HG03108 (cell line): Measurements from ENCODE around the gene L1CAM.

ENCODE experiments used
- ATAC-seq: cut with Tn5 transposase; IDR thresholded peaks from one replicate; pipeline ENCODE4 v1.9.1; 2021; ENCODE audit warnings: moderate library complexity; ENCODE audit not compliant: unreplicated experiment

L1CAM gene

DNA sequence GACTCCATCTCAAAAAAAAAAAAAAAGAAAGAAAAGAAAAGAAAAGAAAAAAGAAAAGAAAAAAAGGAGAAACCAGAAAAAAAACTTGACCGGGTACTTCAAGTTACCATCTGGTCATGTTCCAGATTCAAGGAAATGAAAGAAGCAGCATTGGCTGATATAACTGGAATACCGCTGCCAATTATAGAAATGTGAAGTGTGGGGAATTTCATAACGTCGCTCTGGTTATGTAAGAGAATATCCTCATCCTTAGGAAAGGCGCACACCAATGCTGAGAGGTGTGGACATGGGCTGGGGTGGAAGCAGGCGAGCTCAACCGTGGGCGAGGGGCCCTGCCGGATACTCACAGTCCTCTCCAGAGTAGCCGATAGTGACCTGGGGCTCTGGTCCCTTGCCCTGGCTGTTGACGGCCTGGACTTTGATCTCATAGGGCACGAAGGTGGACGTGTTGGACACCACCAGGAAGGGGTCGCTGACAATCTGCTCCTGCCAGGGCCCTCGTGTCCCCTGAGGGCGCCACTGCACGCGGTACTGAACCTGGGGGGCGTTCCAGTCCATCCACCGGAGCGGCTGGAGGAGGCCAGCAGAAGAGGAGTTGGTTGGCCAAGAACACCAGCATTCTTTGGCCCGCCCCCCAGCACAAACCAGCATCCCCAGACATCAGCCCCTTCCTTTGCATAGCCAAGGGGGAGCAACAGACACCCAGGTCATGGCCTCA, 19.5 kb downstream of the L1CAM start:
- ATAC-seq: no peak

DNA sequence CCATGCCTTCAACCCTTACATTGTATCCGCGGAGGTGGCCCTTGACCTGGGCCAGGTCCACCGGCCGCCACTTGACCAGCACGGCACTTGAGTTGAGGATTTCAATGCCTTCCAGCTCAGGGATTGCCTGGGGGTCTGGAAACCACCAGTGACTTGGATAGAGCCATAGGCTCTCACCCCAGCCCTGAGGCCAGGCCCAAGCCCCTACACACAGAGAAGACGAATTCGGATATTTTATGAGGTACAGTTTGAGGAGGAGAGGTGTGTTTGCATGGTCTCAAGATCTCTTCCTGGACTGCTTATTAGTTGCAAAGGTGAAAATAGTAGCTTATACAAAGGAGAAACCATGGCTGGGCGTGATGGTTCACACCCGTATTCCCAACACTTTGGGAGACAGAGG, 20.3 kb downstream of the L1CAM start:
- no peak for ATAC-seq

DNA sequence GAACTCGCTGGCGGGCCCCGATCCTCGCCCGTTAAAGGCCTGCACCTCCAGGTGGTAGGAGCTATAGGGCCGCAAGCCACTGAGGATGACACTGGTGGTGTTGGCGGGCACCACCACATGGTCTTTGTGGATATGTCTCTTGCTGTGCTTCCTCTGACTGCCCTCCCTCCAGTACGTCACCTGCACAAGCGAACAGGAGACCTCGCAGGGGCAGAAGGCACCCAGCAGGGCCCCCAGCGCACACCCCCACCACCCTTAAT, 20.7 kb downstream of the L1CAM start:
- ATAC-seq: no peak

DNA sequence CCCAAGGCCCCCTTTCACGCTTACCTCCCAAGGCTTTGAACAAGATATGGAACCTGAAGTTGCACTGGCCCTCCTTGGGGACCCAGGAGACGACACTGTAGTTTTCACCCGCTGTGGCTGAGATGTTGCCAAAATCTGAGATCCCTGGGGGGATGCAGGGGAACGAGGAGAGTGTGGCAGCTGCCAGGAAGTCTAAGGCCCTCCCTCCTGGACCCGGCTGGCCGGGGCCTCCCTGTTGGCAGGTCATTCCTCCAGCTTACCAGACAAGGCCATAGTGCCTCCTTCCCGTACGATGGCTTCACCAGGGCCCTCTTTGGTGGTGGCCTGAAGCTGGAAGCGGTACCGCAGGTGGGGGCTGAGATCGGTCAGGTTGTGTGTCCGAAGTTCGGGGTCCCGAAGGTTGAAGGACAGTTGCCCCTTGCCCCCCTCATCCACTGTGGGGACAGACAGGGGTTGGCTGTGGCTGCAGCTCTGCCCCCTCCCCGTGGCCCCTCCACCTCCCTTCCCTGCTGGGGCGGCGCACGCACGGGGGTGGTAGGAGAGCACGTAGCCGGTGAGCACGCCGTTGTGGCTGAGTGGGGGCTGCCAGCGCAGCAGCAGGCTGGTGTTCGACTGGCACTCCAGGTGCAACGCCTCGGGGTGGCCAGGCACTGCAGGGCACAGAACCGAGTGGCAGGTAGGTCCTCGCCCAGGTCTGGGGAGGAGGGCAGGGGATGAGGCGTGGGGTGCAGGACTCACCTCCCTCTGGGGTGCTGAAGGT, 21.2 kb downstream of the L1CAM start:
- no peak for ATAC-seq

DNA sequence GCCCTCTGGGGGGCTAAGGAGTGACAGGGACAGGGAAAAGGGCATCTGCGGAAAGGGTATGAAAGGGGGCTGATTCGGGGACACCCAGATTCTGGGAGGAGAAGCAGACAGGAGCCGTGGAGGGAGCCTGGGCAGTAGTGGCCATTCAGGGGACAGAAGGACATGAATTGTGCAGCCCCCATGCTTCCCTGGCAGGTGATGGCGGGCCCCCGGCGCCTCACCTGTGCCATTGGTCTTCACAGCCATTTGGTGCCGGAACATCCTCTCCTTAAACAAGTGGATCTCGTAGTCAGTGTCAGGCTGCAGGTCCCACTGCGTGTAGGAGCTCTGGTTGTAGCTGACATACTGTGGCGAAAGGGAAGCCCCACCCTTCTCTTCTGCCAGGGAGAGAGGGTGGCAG, 21.9 kb downstream of the L1CAM start:
- no peak for ATAC-seq

DNA sequence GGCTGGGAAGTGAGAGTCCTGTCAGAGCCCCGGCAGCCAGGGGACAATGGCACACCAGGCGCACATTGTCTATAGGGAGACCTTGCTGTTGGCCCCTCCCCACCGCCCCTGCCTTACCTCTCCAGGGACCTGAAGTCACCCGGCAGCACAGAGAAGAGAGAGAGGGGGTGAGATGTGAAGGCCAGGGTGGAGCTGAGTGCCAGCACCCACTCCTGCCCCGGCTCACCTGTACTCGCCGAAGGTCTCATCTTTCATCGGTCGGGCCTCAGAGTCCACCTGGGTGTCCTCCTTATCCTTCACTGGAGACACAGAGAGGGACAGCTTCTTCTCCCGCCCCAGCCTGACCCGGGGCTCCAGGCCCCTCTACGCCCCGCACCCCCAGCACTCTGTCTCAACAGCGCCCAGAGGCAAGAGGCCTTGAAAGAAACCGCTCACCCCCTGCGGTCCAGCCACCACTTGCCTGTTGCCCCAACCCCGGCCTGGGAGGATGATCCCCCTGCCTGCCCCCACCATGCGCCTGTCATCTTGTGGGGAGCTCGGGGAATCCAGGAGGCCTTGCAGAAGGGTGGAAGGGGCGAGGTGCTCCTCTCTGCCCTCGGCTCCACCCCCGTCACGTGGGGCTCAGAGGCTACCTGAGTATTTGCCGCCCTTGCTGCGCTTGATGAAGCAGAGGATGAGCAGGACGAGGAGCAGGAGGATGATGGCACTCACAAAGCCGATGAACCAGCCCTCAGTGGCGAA, 22.6 kb downstream of the L1CAM start:
- no peak for ATAC-seq

DNA sequence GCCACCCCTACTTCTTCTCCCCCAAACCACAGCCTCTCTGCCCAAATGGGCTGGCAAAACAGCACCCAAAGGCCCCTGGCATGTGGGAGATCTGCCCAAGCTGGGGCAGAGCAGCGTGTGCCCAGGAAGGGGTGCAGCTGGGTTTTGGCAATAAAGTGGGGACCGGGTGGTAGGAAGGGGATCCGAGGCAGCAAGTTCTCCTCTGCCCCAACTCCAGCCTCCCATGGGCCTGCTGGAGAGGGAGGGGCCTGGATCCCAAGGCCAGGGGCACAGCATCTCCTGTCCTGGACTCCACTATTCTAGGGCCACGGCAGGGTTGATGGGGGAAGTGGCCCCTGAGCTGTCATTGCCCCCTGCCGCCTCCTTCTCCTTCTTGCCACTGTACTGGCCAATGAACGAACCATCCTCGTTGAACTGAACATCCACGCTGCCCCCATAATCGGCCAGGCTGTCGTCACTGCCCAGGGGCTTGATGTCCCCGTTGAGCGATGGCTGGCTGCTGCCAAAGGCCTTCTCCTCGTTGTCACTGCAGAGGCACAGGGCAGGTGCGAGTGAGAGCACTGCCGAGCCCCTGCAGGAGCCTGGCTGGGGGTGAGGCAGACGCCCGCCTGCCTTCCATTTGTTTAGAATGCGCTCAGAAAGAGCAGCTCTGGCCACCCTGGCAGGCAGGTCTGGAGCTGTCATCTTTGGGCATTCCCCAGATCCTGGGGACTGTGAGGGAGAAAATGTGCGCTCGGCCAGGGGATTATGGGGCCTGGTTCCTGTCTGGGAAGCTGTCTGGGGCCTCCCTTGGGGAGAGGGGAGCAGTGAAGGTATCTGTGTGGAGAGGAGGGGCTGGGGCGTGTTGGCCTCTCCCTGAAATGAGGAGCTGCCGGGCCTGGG, 23.4 kb downstream of the L1CAM start:
- ATAC-seq: no peak

DNA sequence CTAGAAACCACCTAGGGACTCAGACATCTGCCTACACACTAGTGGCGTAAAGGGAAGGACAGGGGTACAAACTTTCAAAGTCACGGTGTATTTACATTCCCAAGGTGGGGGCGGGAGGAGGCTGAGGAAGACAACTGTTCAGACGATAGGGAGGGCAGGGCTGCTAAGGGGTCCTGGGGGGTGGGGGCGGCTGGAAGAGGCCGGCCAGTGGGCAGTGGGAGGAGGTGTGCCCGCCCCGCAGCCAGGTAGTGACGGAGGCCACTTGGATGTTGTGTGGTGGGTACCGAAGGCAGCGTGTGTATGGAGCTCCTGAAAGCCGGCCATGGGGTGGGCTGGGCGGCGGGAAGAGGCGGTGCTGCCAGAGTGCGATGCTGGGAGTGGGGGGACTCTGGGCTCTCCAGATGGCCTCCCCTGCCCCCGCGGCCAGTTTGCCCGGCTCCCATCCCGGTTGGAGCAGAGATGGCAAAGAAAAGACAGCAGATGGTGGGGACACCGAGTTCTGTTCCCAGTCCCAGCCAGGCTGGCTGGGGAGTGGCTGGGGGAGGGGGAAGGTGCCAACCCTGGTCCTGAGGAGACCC, 24.2 kb downstream of the L1CAM start:
- ATAC-seq: no peak

DNA sequence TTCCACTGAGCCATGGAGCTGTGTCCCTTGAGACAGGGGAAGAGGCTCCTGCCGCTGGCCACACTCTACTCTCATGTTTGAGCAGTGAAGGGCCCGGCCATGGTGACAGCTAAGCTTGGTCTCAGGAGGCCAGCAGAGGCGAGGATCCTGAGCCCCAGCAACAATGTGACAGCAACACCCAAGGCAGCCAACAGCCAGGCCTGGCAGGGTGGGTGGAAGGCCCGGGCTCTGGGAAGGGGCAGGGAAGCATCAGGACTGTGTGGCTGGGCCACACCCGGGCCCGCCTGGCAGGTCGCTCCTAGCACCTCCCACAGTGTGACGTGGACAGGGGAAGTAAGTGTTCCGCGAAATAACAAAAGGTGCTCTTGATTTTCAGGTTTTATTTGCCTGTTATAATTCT, 24.8 kb downstream of the L1CAM start:
- no peak for ATAC-seq

DNA sequence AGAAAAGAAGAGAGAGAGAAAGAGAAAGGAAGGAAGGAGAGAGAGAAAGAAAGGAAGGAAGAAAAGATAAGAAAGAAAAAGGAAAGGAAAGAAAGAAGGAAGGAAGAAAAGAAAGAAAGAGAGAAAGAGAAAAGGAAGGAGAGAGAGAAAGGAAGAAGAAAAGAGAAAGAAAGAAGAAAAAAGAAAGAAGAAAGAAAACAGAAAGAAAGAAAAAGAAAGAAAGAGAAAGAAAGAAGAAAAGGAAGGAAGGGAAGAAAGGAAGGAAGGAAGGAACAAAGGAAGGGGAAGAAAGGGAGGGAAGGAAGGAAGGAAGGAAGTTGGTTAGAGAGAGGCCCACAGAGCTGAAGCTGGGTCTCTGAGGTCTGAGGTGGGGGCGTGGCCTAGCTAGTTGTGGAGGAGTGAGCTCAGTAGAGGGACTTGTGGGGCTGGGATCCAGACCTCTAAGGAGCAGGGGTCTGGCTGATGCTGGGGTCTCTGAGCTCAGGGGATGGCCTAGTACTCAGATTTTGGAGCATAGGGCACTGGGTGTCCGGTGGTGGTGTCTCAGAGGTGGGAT, 28.5 kb downstream of the L1CAM start:
- ATAC-seq: no peak

DNA sequence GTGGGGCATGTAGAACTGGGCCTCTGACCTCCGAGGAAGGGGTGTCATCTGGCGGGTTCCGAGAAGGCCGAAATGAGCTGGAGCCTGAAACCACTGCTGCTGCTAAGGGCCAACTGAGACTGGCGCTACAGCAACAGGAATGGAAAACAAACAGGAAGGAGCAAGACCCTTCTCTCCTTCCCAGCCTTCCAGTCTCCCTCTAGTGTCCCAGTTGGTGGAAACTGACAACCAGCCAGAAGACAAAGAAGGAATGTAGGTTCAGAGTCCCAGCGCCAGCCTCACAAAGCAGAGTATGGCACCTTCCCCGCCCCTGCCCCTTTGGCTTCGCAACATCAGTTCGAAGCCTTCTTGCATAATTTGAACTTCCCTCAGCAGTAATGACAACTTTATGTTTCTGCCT, 31.3 kb downstream of the L1CAM start:
- no peak for ATAC-seq

DNA sequence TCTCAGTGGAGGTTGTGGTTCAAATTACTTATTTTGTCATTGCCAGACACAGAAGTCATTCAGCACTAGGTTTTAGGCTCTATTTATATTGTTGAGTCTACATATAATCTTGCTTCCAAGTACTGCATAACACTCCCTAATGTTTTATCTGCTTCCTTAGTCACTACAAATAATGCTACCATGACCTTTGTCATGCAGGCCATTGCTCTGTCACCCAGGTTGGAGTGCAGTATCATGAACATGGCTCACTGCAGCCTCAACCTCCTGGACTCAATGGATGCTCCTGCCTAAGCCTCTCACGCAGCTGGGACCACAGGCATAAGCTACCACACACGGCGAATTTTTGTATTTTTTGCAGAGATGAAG, 32.1 kb downstream of the L1CAM start:
- no peak for ATAC-seq

DNA sequence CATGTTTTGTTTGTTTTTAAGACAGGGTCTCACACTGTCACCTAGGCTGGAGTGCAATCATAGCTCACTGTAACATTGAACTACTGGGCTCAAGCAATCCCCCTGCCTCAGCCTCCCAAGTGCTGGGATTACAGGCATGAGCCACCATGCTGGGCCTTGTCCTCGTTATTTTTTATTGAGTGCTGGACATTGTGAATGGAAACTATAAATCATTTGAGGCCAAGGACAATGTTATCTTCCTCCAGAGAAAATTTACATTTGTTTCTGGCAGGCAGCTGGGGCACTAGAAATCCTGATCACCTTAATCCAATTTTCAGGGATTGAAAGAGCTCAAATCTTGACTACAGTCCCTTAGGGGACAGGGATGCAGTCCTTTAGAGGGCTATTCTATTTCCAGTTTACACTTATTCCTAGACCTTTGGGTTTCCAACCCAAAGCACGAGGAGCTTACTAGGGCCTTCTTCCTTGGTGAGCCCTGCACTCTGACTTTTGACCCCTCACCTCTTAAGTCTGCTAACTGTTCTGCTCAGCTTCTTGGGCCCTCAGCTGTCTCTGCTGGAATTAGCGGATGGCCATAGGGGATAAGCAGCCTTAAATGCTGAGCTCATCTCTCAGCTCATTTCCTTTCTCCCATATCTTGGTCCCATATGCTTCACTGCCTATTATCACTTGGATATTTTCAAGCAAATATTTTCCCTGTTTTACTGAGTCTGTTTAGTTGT, 32.6 kb downstream of the L1CAM start:
- ATAC-seq: no peak

DNA sequence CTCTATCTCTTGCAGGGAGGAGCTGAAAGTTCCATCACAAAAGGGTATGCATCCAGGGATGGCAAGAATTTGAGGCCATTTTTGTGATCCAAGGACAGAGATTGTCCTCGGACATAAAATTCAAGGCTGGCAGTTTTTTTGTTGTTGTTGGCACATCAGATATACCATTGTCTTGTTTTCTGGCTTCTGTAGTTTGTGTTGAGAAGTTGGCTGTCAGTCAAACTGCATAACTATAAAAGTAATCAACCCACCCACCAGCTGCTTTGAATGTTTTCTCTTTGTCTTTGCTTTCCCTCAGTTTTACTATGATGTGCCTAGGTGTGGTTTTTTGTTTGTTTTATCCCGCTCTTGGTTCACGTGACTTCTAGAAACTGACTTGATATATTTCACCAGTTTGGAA, 34.0 kb downstream of the L1CAM start:
- no peak for ATAC-seq

DNA sequence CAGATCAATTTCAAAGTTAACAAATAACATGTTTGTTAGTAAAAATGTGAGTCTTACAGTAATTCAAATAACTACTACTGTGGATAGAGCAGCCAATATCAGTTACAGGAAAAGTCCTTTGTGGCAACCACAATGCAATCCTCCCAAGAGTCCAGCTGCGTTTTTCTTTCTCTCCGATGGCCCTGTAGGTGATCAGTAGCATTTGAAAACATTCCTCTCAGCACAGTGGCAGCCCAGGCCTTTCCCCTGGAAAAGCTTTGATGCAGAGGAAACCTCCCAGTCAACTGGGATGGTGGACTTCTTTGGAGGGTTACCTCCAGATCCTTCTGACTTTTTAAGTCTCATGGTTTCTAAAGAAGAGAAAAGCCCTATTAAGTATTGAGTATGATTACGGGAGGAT, 37.6 kb downstream of the L1CAM start:
- ATAC-seq: no peak

DNA sequence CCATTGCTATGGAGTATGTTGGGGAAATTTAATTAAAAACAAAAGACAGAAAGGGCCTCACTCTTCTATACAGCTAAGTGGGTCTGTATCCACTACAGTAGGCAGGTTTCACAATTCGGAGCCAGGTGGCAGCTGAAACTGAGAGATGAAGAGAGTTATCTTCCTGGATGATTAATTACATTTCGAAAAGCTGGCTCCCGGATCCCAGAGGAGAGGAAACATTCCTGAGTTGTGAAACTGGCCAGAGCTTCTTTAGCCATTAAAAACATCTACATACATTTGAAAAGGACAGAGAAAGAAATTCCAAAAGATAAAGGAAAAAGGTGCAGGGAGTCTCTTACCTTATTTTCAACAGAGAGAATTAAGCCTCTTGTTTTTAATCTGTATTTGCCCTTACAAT, 40.1 kb downstream of the L1CAM start:
- ATAC-seq: no peak

DNA sequence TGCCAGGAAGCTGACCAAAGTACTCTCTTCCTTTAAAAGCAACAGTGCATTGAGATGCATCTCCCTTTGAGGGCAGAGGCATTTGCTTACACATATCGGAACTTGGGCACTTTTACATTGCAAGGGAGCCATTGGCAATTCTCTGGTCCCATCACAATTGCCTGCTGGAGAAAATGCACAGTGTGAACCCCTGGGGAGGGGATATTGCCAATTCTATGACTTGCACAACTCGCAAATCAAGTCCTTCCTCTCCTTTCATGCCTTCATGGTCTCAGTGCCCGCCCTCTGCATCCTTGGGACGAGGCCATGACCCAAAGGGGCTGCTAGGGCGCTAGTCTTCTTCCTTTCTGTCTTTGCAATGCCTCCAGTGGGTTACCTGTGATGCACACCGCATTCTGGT, 40.8 kb downstream of the L1CAM start:
- ATAC-seq: no peak

DNA sequence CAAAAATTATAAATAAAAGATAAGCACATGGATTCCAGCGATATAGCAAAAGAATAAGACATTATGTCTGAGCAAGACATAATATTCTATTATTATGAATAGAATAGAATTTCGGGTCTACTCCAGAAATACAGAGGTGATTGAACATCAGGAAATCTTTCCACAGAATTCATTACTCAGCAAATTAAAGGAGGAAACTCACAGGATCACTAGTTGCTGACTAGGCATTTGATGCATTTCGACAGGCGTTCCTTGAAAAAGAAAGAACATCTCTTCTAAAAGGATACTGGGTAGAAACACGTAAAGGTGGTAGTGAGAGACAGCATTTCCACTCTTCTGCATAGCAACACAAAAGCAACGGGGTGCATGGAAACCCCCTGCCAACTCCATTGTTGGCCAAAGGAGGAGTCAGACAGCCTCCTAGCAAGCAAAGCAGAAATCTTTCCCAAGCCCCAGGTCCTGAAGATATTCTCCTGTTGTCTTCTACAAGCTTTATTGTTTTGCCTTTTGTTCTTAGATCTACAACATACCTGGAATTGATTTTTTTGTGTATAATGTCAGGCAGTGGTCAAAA, 41.4 kb downstream of the L1CAM start:
- ATAC-seq: no peak

DNA sequence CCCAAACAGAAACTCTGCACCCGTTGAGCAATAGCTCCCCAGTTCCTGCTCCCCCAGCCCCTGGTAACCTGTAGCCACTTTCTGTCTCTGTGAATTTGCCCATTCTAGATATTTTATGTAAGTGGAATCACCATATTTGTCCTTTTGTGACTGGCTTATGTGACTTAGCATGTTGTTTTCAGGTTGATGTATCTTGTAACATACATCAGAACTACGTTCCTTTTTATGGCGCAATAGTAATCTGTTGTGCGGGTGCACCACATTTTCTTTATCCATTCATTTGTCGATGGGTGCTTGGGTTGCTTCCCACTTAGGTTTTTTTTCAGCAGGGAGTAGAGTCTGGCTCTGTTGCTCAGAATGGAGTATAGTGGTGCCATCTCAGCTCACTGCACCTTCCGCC, 49.1 kb downstream of the L1CAM start:
- ATAC-seq: no peak

DNA sequence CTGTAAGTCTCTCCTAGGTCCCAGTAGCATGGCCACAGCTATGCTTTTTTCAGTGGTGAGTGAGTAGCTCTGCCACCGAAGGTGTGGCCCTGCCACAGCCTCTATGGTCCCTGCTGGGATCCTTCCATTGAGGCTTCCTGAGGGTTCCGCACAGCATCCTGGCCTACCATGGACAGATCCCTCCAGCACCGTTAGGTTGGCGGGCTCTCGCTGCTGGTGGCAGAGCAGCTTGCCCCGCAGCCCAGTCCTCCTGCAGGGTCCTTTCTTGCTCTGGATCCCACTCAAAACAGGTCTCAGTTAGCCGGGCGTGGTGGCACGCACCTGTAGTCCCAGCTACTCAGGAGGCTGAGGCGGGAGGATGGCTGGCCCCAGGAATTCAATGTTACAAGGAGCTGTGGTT, 53.2 kb downstream of the L1CAM start:
- ATAC-seq: no peak
